PC-9 (cell line): ENCODE measurements around the gene GAL3ST2. TPM values are rescaled to one million over a fixed set of nuclear protein-coding genes. Genes with fewer than 3 reads are reported as not detected.

Experiments used
- BruUV-seq: library from RNA; stranded (reverse); fragments of 400-500 nt; replicated peaks from 2 replicates; lab custom pipeline; 2021; lab: Mats Ljungman, UMichigan
- CTCF ChIA-PET: fragments of 300-600 bp; sonication (Branson Sonifier 250); formaldehyde crosslinking; loops from one replicate; lab custom pipeline; 2022; ENCODE audit warnings: antibody characterized with exemption; lab: Charles Lee
- POLR2A ChIA-PET: fragments of 300-600 bp; sonication (Branson Sonifier 250); formaldehyde crosslinking; loops from one replicate; lab custom pipeline; 2022; ENCODE audit warnings: antibody characterized with exemption; ENCODE audit not compliant: unreplicated experiment; lab: Charles Lee
- DNase-seq, 2 experiments: peaks; one replicate each; pipeline versions ENCODE4 v3.0.0 to v3.0.0-alpha.2; 2015 to 2022; ENCODE audit warnings: mixed read lengths in 1 of 2
- H2AFZ ChIP-seq: fragments of 200-600 bp; sonication (generic); 2 replicates; pipeline ENCODE4 v1.8.1; 2017; ENCODE audit warnings: antibody characterized with exemption
- H3F3A ChIP-seq: fragments of 200-600 bp; sonication (generic); 2 replicates; pipeline ENCODE4 v1.8.1; 2017; ENCODE audit warnings: antibody characterized with exemption, mild to moderate bottlenecking, low read depth; ENCODE audit not compliant: insufficient read depth
- H3K27ac ChIP-seq: fragments of 200-600 bp; sonication (generic); 2 replicates; pipeline ENCODE4 v1.6.1; 2016; ENCODE audit warnings: mixed run types
- H3K27me3 ChIP-seq: fragments of 200-600 bp; sonication (generic); 2 replicates; pipeline ENCODE4 v1.6.1; 2016; ENCODE audit warnings: low read depth, mixed run types; ENCODE audit not compliant: insufficient read depth
- H3K36me3 ChIP-seq: fragments of 200-600 bp; sonication (generic); 2 replicates; pipeline ENCODE4 v1.6.1; 2016; ENCODE audit warnings: low read depth, mixed run types
- H3K4me1 ChIP-seq: fragments of 200-600 bp; sonication (generic); replicated peaks from 2 replicates; pipeline ENCODE4 v1.6.1; 2016; ENCODE audit warnings: mixed run types; ENCODE audit not compliant: insufficient read depth
- H3K4me2 ChIP-seq: fragments of 200-600 bp; sonication (generic); 2 replicates; pipeline ENCODE4 v1.6.1; 2017; ENCODE audit warnings: mixed run types
- H3K4me3 ChIP-seq: fragments of 200-600 bp; sonication (generic); 2 replicates; pipeline ENCODE4 v1.6.1; 2016; ENCODE audit warnings: mixed run types
- H3K79me2 ChIP-seq: fragments of 200-600 bp; sonication (generic); 2 replicates; pipeline ENCODE4 v1.6.1; 2017; ENCODE audit warnings: low read depth, mixed run types
- H3K9me2 ChIP-seq: fragments of 200-600 bp; sonication (generic); 2 replicates; pipeline ENCODE4 v1.8.1; 2017; ENCODE audit warnings: mild to moderate bottlenecking; ENCODE audit not compliant: insufficient read depth
- H3K9me3 ChIP-seq: fragments of 200-600 bp; sonication (generic); 2 replicates; pipeline ENCODE4 v1.8.1; 2016; ENCODE audit warnings: low read depth; ENCODE audit not compliant: insufficient read depth
- H4K20me1 ChIP-seq: fragments of 200-600 bp; sonication (generic); 2 replicates; pipeline ENCODE4 v1.8.1; 2017; ENCODE audit not compliant: insufficient read depth
- CTCF ChIP-seq: fragments of 200-600 bp; sonication (generic); conservative IDR thresholded peaks from 2 replicates; pipeline ENCODE4 v1.6.1; 2017; ENCODE audit warnings: mixed run types, antibody characterized with exemption, mild to moderate bottlenecking, moderate library complexity
- EZH2 ChIP-seq: fragments of 200-600 bp; sonication (generic); IDR thresholded peaks from 2 replicates; pipeline ENCODE4 v1.8.0; 2017; ENCODE audit warnings: antibody characterized with exemption, low read depth
- intact Hi-C: fragments of 100-400 bp; cut with micrococcal nuclease; formaldehyde crosslinking; loops from one replicate; pipeline ENCODE4 v1.10.0; 2022; ENCODE audit not compliant: unreplicated experiment
- total RNA-seq: library from RNA; stranded (reverse); gene quantifications from 2 replicates; pipeline ENCODE4 v1.2.3, GENCODE V29; 2021

The GAL3ST2 gene
- total RNA-seq, 1 experiment from 2014 or later = 3.9 TPM

DNA sequence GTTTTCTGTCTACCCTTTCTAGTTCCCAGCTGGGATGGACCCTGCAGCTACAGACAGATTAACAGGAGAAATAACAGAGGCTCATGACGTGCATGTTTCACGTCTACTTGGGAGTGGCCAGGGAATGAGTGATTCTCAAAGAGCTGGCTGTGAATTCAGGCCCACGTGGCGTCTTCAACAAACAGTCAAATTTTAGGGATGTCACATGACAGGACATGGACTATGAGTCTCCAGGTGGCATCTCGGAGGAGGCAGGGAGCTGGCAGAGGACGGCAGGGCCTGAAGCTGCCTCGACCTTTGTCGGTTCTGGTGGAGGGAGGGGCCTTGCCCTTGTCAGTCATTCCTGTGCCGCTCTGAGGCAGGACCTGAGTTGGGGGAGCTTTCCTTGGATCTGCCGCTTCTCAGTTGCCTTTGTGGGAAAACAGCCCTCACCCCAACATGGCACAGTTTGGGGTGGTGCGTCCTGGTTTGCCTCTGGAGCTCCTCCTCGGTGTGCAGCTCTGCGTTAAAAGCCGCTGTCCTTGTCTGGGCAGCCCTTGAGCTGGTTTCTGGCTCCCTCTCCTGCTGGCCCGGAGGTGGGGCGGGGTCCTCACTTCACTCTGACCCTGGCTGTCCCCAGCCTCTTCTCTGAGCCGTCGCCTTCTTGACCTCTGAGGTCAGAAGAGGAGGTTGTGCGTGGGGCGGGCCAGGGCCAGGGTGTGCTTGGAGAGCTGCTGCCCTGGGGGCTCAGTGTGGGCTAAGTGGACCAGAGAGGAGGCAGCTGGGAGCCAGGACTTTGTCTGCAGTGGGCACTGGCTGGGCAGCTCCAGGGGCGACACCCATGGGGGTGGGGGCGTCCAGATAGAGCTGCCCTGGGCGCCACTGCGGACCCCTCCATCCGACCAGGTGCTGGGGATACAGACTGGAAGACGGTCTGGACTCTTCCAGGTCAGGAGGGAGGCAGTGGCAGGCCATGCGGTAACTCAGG lies 12.1 kb upstream of the GAL3ST2 start:
- Histone ChIP-seq H3K27ac (no peak overlapping the region), H3F3A (peaks cover 4% of the 10 kb centered on the region; the same call in 1 of the 2 replicates), H3K9me2 (no peaks in the 10 kb centered on the region), H2AFZ (no peak overlapping the region), H3K9me3 (no peaks in the 10 kb centered on the region), H3K36me3 (peaks cover 3% of the 10 kb centered on the region), H4K20me1 (peaks cover 24% of the 10 kb centered on the region), H3K27me3 (no peaks in the 10 kb centered on the region), H3K4me2 (no peak overlapping the region), H3K79me2 (no peaks in the 10 kb centered on the region), H3K4me1 (no peaks in the 10 kb centered on the region), H3K4me3 (no peak overlapping the region)
- DNase-seq = no peak
- BruUV-seq = no TSS peak
- POLR2A ChIA-PET = no interaction called here
- CTCF ChIA-PET = interaction anchor here (0.6 kb wide), 1 partner anchor 30 kb away, joined by 4 read pairs; the partner anchor contains the start of gene D2HGDH
- TF ChIP-seq CTCF (no peak), EZH2 (no peak)
- intact Hi-C loops = no loop called here

- Histone ChIP-seq H3K4me2 (no peak overlapping the region), H3K9me3 (no peaks in the 10 kb centered on the region), H3K9me2 (no peaks in the 10 kb centered on the region), H3K36me3 (no peaks in the 10 kb centered on the region), H3F3A (0 out of 2 replicates have a peak, but pooled peaks cover 8% of the 10 kb centered on the region), H2AFZ (no peak overlapping the region), H3K27me3 (no peaks in the 10 kb centered on the region), H3K4me1 (no peaks in the 10 kb centered on the region), H3K4me3 (no peak overlapping the region), H3K79me2 (no peaks in the 10 kb centered on the region), H3K27ac (no peak overlapping the region), H4K20me1 (0 out of 2 replicates have a peak, but pooled peaks cover 7% of the 10 kb centered on the region)
- intact Hi-C loops = no loop called here
- POLR2A ChIA-PET = no interaction called here
- no TSS peak for BruUV-seq
- DNase-seq = no peak
- CTCF ChIA-PET = no interaction called here
- no peak for TF ChIP-seq CTCF
- no peak for TF ChIP-seq EZH2
These were observed 9.0 kb upstream of the GAL3ST2 start for GRCh38 chr2:241767464-241768250.

DNA sequence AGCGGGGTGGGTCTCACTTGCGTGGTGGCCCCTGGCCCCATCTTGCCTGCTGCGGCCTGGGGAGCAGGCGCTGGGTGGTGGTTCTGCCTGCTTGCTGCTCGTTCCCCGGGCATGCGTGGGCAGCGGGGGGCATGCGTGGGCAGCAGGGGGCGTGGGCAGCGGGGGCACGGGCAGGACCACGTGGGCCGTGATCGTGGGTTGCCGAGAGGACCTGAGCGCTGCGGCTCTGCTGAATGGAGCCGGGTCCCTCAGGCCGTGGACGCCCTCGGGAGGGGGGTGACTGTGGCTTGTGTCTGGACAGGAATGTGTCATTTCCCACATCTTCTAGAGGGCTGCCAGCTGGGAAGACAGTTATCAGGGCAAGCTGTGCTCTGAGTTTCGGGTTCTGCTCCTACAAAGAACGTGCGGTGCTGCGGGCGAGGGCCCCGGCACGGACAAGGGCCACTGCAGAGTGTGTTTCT lies 8.3 kb upstream of the GAL3ST2 start:
- Histone ChIP-seq H3K27me3 (no peaks in the 10 kb centered on the region), H3K27ac (no peak overlapping the region), H2AFZ (no peak overlapping the region), H3K4me1 (no peaks in the 10 kb centered on the region), H3K9me2 (no peaks in the 10 kb centered on the region), H3K36me3 (no peaks in the 10 kb centered on the region), H3K9me3 (no peaks in the 10 kb centered on the region), H3K4me3 (no peak overlapping the region), H3K79me2 (no peaks in the 10 kb centered on the region), H3K4me2 (no peak overlapping the region), H4K20me1 (0 out of 2 replicates have a peak, but pooled peaks cover under 1% of the 10 kb centered on the region), H3F3A (0 out of 2 replicates have a peak, but pooled peaks cover 8% of the 10 kb centered on the region)
- DNase-seq = no peak
- no TSS peak for BruUV-seq
- intact Hi-C loops = no loop called here
- TF ChIP-seq EZH2 = no peak
- no peak for TF ChIP-seq CTCF
- ChIA-PET CTCF (no interaction called here), POLR2A (no interaction called here)
